Epithelial cell of proximal tubule (primary cell): Measurements from ENCODE around the gene DDX39A. TPM values are rescaled to one million over a fixed set of nuclear protein-coding genes. Genes with fewer than 3 reads are reported as not detected.
"Not testable (repeated sequence)": the region's sequence is repeated elsewhere in the genome, so short reads cannot be mapped to it uniquely, and the experiment has no call there.

Experiments used
- DNase-seq: peaks from one replicate; pipeline ENCODE4 v3.0.0-alpha.2; 2011; ENCODE audit warnings: low read depth
- H3K4me3 ChIP-seq: 2 replicates; pipeline ENCODE4 v1.5.1; 2011; ENCODE audit warnings: low read depth, mild to moderate bottlenecking, low read length
- total RNA-seq: library from RNA; depleted of rRNA; stranded (reverse); fragments of >200 nt; gene quantifications from 2 replicates; pipeline ENCODE4 v1.2.3, GENCODE V29; 2015
- TF ChIP-seq, protein P1 (sequence below): conservative IDR thresholded peaks from 2 replicates; pipeline ENCODE4 v1.5.1; 2012; ENCODE audit warnings: low read depth, mild to moderate bottlenecking, low read length

The DDX39A gene
- total RNA-seq, 1 donor from 2014 or later: 113 TPM

DNA sequence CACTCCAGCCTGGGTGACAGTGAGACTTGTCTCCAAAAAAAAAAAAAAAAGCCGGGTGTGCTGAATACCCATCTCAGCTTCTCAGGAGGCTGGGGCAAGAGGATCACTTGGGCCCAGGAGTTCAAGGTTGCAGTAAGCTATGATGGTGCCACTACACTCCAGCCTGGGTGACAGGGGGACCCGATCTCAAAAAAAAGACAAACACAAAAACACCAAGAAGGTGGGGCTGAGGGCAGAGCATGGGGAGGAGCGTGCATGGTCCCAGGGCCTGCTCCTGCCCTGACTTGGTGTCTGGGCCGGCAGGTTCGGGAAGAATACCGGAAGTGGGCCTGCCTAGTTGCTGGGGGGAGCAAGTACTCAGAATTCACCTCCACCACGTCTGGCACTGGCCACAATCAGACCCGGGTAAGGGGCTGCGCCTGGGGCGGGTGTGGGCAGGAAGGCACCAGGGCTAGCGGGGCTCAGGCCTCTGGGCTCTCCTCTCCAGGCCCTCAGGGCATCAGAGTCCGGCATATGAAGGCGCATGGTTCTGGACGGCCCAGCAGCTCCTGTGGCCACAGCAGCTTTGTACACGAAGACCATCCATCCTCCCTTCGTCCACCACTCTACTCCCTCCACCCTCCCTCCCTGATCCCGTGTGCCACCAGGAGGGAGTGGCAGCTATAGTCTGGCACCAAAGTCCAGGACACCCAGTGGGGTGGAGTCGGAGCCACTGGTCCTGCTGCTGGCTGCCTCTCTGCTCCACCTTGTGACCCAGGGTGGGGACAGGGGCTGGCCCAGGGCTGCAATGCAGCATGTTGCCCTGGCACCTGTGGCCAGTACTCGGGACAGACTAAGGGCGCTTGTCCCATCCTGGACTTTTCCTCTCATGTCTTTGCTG, 11.3 kb downstream of the DDX39A start:
- TF ChIP-seq, protein P1, sequence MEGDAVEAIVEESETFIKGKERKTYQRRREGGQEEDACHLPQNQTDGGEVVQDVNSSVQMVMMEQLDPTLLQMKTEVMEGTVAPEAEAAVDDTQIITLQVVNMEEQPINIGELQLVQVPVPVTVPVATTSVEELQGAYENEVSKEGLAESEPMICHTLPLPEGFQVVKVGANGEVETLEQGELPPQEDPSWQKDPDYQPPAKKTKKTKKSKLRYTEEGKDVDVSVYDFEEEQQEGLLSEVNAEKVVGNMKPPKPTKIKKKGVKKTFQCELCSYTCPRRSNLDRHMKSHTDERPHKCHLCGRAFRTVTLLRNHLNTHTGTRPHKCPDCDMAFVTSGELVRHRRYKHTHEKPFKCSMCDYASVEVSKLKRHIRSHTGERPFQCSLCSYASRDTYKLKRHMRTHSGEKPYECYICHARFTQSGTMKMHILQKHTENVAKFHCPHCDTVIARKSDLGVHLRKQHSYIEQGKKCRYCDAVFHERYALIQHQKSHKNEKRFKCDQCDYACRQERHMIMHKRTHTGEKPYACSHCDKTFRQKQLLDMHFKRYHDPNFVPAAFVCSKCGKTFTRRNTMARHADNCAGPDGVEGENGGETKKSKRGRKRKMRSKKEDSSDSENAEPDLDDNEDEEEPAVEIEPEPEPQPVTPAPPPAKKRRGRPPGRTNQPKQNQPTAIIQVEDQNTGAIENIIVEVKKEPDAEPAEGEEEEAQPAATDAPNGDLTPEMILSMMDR: no peak
- no peak for DNase-seq
- H3K4me3 ChIP-seq: no peak overlapping the region

DNA sequence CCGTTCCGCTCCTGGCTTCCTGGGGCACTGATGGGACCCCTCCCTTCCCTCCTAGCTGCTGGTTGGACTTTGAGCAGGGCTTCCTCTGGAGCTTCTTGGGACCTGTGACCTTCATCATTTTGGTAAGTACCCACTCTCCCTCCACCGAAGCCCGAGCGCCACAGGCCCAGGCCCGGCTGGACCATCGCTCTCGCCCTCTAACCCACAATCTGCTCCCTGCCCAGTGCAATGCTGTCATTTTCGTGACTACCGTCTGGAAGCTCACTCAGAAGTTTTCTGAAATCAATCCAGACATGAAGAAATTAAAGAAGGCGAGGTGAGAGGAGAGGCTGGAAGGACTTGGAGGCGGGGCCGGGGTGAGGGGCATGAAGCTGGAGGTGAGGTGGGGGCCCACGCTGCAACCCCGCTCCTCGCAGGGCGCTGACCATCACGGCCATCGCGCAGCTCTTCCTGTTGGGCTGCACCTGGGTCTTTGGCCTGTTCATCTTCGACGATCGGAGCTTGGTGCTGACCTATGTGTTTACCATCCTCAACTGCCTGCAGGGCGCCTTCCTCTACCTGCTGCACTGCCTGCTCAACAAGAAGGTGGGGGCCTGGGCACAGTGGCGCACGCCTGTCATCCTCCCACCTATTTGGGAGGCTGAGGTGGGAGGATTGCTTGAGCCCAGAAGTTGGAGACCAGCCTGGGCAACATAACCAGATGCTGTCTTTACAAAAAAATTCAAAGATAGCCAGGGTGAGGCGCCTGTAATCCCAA, 12.3 kb downstream of the DDX39A start:
- H3K4me3 ChIP-seq: no peak overlapping the region
- no peak for DNase-seq
- TF ChIP-seq, protein P1: no peak

DNA sequence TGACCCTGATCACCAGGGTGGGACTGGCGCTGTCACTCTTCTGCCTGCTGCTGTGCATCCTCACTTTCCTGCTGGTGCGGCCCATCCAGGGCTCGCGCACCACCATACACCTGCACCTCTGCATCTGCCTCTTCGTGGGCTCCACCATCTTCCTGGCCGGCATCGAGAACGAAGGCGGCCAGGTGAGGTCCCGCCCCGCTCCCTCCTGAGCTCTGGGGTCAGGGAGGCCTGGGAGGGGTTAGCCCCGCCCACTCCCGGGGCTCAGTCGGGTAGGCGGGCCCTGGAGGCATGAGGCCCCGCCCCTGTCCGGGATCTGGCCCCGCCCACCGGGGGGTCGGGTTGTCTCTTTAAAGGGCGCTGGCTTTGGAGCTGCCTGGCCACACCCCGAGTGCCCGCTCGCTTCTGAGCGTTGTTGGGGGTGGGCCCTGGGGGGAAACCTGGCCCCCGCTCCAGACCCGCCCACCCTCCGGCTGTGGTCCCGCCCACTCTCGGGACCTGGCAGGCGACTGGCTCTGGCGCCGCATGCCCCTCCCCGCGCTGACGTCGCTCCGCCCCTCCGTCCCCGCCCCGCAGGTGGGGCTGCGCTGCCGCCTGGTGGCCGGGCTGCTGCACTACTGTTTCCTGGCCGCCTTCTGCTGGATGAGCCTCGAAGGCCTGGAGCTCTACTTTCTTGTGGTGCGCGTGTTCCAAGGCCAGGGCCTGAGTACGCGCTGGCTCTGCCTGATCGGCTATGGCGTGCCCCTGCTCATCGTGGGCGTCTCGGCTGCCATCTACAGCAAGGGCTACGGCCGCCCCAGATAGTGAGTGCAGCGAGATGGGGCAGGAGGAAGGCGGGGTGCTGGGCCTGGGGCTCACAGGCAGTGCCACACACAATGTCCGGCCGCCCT, 13.1 kb downstream of the DDX39A start:
- H3K4me3 ChIP-seq: peak overlapping the region; percentile 34
- TF ChIP-seq, protein P1: peak; percentile 51
- no peak for DNase-seq

DNA sequence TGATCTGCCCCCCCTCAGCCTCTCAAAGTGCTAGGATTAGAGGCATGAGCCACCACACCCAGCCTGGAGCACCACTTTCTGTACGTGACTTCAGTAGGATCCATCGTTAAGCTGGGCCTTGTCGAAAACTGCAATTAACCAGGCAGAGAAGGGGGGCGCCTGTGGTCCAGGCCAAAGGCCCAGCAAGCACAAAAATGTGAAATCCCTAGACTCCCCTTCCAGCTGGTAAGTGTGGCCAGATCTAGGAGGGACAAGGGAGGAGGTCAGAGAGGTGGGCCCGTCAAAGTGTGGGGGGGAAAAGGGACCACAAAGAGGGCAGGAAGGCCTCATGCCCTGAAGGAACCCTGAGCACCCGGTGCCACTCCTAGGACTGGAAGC, 13.8 kb downstream of the DDX39A start:
- TF ChIP-seq, protein P1: no peak
- H3K4me3 ChIP-seq: no peak overlapping the region
- no peak for DNase-seq

DNA sequence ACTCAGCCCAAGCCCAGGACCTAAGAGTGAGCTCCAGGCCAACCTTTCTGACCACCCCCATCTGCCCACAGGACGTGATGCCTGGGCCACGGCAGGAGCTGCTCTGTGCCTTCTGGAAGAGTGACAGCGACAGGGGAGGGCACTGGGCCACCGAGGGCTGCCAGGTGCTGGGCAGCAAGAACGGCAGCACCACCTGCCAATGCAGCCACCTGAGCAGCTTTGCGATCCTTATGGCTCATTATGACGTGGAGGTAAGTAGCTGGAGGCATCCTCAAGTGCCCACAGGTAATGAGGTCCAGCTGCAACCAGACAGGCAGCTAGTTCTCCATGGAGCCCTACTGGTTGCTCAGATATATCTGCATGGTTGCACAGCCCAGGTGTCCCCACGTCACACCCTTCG, 14.8 kb downstream of the DDX39A start:
- DNase-seq: no peak

DNA sequence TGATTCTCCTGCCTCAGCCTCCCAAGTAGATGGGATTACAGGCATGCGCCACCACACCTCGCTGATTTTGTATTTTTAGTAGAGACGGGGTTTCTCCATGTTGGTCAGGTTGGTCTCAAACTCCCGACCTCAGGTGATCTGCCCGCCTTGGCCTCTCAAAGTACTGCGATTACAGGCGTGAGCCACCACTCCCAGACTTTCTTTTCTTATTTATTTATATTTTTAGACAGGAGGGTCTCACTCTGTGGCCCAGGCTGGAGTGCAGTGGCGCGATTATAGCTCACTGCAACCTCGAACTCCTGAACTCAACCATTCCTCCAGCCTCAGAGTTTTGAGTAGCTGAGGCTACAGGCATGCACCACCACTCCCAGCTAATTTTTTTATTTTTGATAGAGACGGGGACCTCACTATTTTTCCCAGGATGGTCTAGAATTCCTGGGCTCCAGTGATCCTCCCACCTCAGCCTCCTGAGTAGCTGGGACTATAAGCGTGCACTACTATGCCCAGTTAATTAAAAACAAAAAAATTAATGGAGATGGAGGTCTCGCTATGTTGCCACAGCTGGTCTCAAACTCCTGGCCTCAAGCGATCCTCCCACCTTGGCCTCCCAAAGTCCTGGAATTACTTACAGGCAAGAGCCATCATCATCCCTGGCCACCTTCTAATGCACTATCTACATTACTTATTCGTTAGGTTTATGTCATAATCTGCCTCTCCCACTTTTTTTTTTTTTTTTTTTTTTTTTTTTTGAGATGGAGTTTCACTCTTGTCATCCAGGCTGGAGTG, 15.8 kb downstream of the DDX39A start:
- not testable (repeated sequence) for H3K4me3 ChIP-seq, DNase-seq

More for the DNA sequence above, 14.8 kb downstream of the DDX39A start:
- no peak overlapping the region for H3K4me3 ChIP-seq
- TF ChIP-seq, protein P1: no peak
